K562 (cell line): ENCODE data around the gene ZDHHC5. TPM values are rescaled to one million over a fixed set of nuclear protein-coding genes. Genes with fewer than 3 reads are reported as not detected.

Experiments
- ARHGAP35 ChIP-seq: fragments of 450-650 bp; IDR thresholded peaks from 2 replicates; pipeline ENCODE4 v1.6.1; 2018; ENCODE audit not compliant: partially characterized antibody
- ETS2 ChIP-seq: IDR thresholded peaks from 2 replicates; pipeline ENCODE4 v1.6.1; 2016; ENCODE audit warnings: borderline replicate concordance, missing genetic modification characterization, mild to moderate bottlenecking, moderate library complexity, missing compliant biosample characterization; ENCODE audit not compliant: poor library complexity, severe bottlenecking
- HDAC1 ChIP-seq, 2 experiments: fragments of 450-650 bp; IDR thresholded peaks; 2 replicates each; pipeline ENCODE4 v1.6.1; 2016 to 2017; ENCODE audit warnings: inconsistent platforms in 1 of 2, mild to moderate bottlenecking in 1 of 2, moderate library complexity in 1 of 2
- ILK ChIP-seq: fragments of 450-650 bp; IDR thresholded peaks from 2 replicates; pipeline ENCODE4 v1.6.1; 2016; ENCODE audit warnings: missing genetic modification characterization, low read depth, mild to moderate bottlenecking, missing compliant biosample characterization, moderate library complexity, borderline replicate concordance
- NR4A1 ChIP-seq, 2 experiments: fragments of 250-450 bp in 1 of 2; fragments of 450-650 bp in 1 of 2; sonication (Bioruptor Pico) in 1 of 2; IDR thresholded peaks; 2 replicates each; pipeline versions ENCODE4 v1.4.0 to v1.6.1; 2016 to 2020; ENCODE audit warnings: mild to moderate bottlenecking in 2 of 2, missing compliant biosample characterization in 1 of 2, missing genetic modification characterization in 1 of 2, moderate library complexity in 1 of 2
- PHF8 ChIP-seq: fragments of 200-600 bp; sonication (generic); IDR thresholded peaks from 2 replicates; pipeline ENCODE4 v1.6.1; 2012; ENCODE audit warnings: mixed run types, mild to moderate bottlenecking, inconsistent platforms, low read length, moderate library complexity, borderline replicate concordance
- TEAD2 ChIP-seq: fragments of 450-650 bp; IDR thresholded peaks from 2 replicates; pipeline ENCODE4 v1.6.1; 2016; ENCODE audit warnings: missing genetic modification characterization, control low read depth, missing compliant biosample characterization
- ZNF133 ChIP-seq: fragments of 250-450 bp; sonication (Bioruptor Pico); IDR thresholded peaks from 2 replicates; pipeline ENCODE4 v1.4.0; 2020; ENCODE audit warnings: mild to moderate bottlenecking
- ZNF143 ChIP-seq: sonication (generic); formaldehyde crosslinking; IDR thresholded peaks from 2 replicates; pipeline ENCODE4 v1.9.0; 2022; ENCODE audit warnings: mild to moderate bottlenecking, missing genetic modification reagents
- ZNF347 ChIP-seq: fragments of 450-650 bp; formaldehyde crosslinking; IDR thresholded peaks from 2 replicates; pipeline ENCODE4 v1.4.0; 2020; ENCODE audit warnings: low read depth, mild to moderate bottlenecking, moderate library complexity
- polyA plus RNA-seq, 8 experiments: library from polyadenylated mRNA; depleted of rRNA in 4 of 8; stranded (reverse) in 5 of 8; unstranded in 3 of 8; fragments of >200 nt; fragmentation: Nextera tagmentation in 2 of 8; fragmentation: Illumina TruSeq in 1 of 8; extraction: Ambion mirVana in 2 of 8; extraction: Trizol in 1 of 8; gene quantifications; 2 replicates each; pipeline versions ENCODE4 v1.2.1 to v1.2.3, GENCODE V29; 2011 to 2014; ENCODE audit warnings: inconsistent platforms in 1 of 8, missing spikeins in 1 of 8
- total RNA-seq, 7 experiments: library from RNA; depleted of rRNA in 6 of 7; stranded (reverse); fragments of >200 nt in 6 of 7; fragmentation: Illumina TruSeq in 2 of 7; extraction: Trizol in 2 of 7; gene quantifications; 2 replicates each; pipeline versions ENCODE4 v1.2.1 to v1.2.3, GENCODE V29; 2011 to 2021; ENCODE audit warnings: low replicate concordance in 1 of 7
- TF ChIP-seq, protein P1 (sequence below): fragments of 450-650 bp; formaldehyde crosslinking; conservative IDR thresholded peaks from 2 replicates; pipeline ENCODE4 v1.4.0; 2022; ENCODE audit warnings: mild to moderate bottlenecking, missing genetic modification characterization
- TF ChIP-seq, protein P2 (sequence below): fragments of 450-650 bp; formaldehyde crosslinking; IDR thresholded peaks from 2 replicates; pipeline ENCODE4 v1.4.0; 2022; ENCODE audit warnings: missing genetic modification characterization
- TF ChIP-seq, protein P3 (sequence below): fragments of 450-650 bp; IDR thresholded peaks from 2 replicates; pipeline ENCODE4 v1.6.1; 2017; ENCODE audit warnings: antibody characterized with exemption
- TF ChIP-seq, protein P4 (sequence below), 3 experiments: fragments of 200-800 bp in 1 of 3; fragments of 250-450 bp in 1 of 3; fragments of 450-650 bp in 1 of 3; sonication (Bioruptor Pico) in 1 of 3; sonication (Bioruptor generic) in 1 of 3; formaldehyde crosslinking in 1 of 3; IDR thresholded peaks; 2 replicates each; pipeline versions ENCODE4 v1.6.1 to v1.8.0; 2016 to 2022; ENCODE audit warnings: mild to moderate bottlenecking in 2 of 3, missing genetic modification characterization in 2 of 3, missing compliant biosample characterization in 1 of 3, moderate library complexity in 1 of 3
- TF ChIP-seq, protein P5 (sequence below), 2 experiments: fragments of 450-650 bp in 1 of 2; sonication (generic) in 1 of 2; formaldehyde crosslinking; conservative IDR thresholded peaks; 2 replicates each; pipeline versions ENCODE4 v1.4.0 to v1.8.1; 2020 to 2022; ENCODE audit warnings: mild to moderate bottlenecking in 1 of 2, missing genetic modification reagents in 1 of 2

The ZDHHC5 gene
- total and polyA plus RNA-seq, 9 of the 15 experiments (the other 6 are each of a cell fraction or from before 2014, with no cell fraction given) = 3.8 to 64.2 (median 35.9) TPM

DNA sequence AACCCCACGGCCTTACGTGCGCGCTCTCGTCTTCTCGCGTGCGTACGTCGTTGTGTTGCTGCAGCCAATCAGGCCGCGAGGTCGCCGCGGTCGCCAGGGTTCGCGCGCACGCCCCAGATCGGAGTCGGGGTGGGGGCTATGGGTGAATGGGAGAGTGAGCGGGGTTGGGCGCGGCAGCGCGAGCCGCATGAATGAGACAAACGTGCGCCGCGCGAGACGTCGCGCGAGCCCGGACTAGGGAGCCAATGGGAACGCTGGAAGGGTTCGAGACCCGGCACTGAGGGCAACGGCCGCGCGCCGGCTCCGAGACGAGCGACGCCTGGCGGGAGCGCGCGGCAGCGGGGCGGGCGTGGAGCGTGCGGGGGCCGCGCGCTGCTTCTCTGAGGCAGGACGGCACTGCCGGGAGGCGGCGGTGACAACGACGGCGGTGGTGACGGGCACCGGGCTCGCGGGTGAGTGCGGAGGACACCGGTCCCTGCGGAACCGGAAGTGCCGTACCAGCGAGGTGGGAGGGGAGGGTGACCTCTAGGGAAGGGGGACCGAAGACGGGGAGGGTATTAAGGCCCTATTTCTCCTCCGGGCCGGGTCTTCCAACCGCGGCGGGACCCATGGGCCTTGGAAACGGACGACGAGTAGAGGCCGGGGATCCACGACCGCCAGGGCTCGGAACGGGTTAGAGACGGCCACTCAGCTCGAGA, at the start of gene ZDHHC5 (continued):
- TF ChIP-seq ZNF143 (CRISPR knock-in tag) (no peak), PHF8 (peak; percentile 91; the same call in 1 of the 2 replicates), ZNF133 (CRISPR knock-in tag) (no peak), ETS2 (tag) (no peak), HDAC1 (IDR thresholded peaks at IDR 0.05) (peak in 1 of 2 experiments; percentile 71; a peak in 1 of 4 replicates), NR4A1 (CRISPR knock-in tag; IDR thresholded peaks at IDR 0.05) (no peak), NR4A1 (tag; IDR thresholded peaks at IDR 0.05) (peak; percentile 90), ARHGAP35 (no peak), ILK (tag) (no peak), ZNF347 (CRISPR knock-in tag) (no peak), TEAD2 (tag) (no peak)
- TF ChIP-seq, protein P1, sequence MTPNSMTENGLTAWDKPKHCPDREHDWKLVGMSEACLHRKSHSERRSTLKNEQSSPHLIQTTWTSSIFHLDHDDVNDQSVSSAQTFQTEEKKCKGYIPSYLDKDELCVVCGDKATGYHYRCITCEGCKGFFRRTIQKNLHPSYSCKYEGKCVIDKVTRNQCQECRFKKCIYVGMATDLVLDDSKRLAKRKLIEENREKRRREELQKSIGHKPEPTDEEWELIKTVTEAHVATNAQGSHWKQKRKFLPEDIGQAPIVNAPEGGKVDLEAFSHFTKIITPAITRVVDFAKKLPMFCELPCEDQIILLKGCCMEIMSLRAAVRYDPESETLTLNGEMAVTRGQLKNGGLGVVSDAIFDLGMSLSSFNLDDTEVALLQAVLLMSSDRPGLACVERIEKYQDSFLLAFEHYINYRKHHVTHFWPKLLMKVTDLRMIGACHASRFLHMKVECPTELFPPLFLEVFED (CRISPR knock-in tag) = no peak
- TF ChIP-seq, protein P2, sequence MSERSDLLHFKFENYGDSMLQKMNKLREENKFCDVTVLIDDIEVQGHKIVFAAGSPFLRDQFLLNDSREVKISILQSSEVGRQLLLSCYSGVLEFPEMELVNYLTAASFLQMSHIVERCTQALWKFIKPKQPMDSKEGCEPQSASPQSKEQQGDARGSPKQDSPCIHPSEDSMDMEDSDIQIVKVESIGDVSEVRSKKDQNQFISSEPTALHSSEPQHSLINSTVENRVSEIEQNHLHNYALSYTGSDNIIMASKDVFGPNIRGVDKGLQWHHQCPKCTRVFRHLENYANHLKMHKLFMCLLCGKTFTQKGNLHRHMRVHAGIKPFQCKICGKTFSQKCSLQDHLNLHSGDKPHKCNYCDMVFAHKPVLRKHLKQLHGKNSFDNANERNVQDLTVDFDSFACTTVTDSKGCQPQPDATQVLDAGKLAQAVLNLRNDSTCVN (CRISPR knock-in tag) = 0 out of 2 replicates have a peak, but pooled peaks have one; percentile 47
- TF ChIP-seq, protein P3, sequence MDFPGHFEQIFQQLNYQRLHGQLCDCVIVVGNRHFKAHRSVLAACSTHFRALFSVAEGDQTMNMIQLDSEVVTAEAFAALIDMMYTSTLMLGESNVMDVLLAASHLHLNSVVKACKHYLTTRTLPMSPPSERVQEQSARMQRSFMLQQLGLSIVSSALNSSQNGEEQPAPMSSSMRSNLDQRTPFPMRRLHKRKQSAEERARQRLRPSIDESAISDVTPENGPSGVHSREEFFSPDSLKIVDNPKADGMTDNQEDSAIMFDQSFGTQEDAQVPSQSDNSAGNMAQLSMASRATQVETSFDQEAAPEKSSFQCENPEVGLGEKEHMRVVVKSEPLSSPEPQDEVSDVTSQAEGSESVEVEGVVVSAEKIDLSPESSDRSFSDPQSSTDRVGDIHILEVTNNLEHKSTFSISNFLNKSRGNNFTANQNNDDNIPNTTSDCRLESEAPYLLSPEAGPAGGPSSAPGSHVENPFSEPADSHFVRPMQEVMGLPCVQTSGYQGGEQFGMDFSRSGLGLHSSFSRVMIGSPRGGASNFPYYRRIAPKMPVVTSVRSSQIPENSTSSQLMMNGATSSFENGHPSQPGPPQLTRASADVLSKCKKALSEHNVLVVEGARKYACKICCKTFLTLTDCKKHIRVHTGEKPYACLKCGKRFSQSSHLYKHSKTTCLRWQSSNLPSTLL = no peak
- TF ChIP-seq, protein P4, sequence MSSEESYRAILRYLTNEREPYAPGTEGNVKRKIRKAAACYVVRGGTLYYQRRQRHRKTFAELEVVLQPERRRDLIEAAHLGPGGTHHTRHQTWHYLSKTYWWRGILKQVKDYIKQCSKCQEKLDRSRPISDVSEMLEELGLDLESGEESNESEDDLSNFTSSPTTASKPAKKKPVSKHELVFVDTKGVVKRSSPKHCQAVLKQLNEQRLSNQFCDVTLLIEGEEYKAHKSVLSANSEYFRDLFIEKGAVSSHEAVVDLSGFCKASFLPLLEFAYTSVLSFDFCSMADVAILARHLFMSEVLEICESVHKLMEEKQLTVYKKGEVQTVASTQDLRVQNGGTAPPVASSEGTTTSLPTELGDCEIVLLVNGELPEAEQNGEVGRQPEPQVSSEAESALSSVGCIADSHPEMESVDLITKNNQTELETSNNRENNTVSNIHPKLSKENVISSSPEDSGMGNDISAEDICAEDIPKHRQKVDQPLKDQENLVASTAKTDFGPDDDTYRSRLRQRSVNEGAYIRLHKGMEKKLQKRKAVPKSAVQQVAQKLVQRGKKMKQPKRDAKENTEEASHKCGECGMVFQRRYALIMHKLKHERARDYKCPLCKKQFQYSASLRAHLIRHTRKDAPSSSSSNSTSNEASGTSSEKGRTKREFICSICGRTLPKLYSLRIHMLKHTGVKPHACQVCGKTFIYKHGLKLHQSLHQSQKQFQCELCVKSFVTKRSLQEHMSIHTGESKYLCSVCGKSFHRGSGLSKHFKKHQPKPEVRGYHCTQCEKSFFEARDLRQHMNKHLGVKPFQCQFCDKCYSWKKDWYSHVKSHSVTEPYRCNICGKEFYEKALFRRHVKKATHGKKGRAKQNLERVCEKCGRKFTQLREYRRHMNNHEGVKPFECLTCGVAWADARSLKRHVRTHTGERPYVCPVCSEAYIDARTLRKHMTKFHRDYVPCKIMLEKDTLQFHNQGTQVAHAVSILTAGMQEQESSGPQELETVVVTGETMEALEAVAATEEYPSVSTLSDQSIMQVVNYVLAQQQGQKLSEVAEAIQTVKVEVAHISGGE (CRISPR knock-in tag; IDR thresholded peaks at IDR 0.05) = peak in 2 of 3 experiments; percentile 83 to 92; a peak in 5 of 6 replicates
- TF ChIP-seq, protein P5, sequence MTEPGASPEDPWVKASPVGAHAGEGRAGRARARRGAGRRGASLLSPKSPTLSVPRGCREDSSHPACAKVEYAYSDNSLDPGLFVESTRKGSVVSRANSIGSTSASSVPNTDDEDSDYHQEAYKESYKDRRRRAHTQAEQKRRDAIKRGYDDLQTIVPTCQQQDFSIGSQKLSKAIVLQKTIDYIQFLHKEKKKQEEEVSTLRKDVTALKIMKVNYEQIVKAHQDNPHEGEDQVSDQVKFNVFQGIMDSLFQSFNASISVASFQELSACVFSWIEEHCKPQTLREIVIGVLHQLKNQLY (CRISPR knock-in tag; conservative IDR thresholded peaks at IDR 0.05) = no peak
